ENCODE data around the gene PITPNM3.

The PITPNM3 gene

DNA sequence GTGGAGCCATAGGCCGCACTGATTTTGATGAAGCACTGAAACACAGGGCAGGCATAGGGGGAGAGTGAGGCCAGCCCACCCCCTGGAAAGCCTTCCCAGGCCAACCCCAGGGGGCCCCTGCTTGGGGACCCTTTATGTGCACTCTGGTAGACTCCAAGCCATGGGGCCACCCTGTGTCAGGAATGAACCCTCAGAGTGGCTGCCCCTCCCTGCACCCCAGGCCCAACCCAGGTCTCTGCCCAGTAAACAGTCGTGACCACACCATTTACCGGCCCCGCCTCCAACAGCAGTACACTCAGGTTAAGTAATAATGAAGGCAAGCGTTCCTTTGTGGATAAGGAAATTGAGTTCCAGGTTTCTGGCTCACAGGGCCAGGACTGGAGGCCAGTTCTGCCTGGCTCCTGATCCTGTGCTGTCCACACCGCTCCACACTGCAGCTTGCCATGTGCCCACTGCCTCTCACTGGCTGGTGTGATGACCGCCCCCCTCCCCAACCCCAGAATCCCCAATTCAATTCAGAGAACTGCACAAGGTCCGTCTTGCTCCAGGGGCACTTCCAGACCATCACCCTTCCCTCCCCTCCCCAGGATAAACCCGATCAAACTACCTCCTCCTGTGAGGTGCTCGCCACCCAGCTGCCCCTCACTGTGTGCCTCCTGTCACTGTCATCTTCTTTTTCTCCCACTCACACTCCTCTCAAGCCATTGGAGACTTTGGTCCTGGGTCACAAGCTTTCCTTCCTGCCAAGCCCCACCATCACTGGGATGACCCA is 98.5 kb downstream of the PITPNM3 start:
- Histone ChIP-seq H3F3A (ENCODE audit: low read depth) (no peaks in the 10 kb centered on the region), H3K4me2 (ENCODE audit: low read depth, low read length, poor library complexity, severe bottlenecking) (no peak overlapping the region), H3K27me3 (ENCODE audit: insufficient read depth, low read length, poor library complexity, severe bottlenecking) (no peaks in the 10 kb centered on the region), H3K9me3 (ENCODE audit: insufficient read depth, low read depth, low read length) (no peaks in the 10 kb centered on the region), H4K20me1 (ENCODE audit: insufficient read depth, low read length, poor library complexity, severe bottlenecking) (no peaks in the 10 kb centered on the region), H3K4me1 (ENCODE audit: insufficient read depth, low read length, poor library complexity, severe bottlenecking) (peaks cover 3% of the 10 kb centered on the region), H3K4me3 (ENCODE audit: low read length, poor library complexity, severe bottlenecking) (no peak overlapping the region), H3K36me3 (ENCODE audit: insufficient read depth, low read length) (no peaks in the 10 kb centered on the region), H3K79me2 (ENCODE audit: insufficient read depth, low read length) (no peaks in the 10 kb centered on the region), H2AFZ (ENCODE audit: low read length) (no peak overlapping the region), H3K9me2 (replicated peaks; ENCODE audit: low read depth, low read length) (no peaks in the 10 kb centered on the region), H3K9ac (ENCODE audit: low read depth, low read length, poor library complexity, severe bottlenecking) (no peak overlapping the region)
- TF ChIP-seq, protein P1, sequence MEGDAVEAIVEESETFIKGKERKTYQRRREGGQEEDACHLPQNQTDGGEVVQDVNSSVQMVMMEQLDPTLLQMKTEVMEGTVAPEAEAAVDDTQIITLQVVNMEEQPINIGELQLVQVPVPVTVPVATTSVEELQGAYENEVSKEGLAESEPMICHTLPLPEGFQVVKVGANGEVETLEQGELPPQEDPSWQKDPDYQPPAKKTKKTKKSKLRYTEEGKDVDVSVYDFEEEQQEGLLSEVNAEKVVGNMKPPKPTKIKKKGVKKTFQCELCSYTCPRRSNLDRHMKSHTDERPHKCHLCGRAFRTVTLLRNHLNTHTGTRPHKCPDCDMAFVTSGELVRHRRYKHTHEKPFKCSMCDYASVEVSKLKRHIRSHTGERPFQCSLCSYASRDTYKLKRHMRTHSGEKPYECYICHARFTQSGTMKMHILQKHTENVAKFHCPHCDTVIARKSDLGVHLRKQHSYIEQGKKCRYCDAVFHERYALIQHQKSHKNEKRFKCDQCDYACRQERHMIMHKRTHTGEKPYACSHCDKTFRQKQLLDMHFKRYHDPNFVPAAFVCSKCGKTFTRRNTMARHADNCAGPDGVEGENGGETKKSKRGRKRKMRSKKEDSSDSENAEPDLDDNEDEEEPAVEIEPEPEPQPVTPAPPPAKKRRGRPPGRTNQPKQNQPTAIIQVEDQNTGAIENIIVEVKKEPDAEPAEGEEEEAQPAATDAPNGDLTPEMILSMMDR (conservative IDR thresholded peaks at IDR 0.05; ENCODE audit: low read length) = no peak
- TF ChIP-seq EZH2phosphoT487 (IDR thresholded peaks at IDR 0.05; ENCODE audit: borderline replicate concordance) = no peak

DNA sequence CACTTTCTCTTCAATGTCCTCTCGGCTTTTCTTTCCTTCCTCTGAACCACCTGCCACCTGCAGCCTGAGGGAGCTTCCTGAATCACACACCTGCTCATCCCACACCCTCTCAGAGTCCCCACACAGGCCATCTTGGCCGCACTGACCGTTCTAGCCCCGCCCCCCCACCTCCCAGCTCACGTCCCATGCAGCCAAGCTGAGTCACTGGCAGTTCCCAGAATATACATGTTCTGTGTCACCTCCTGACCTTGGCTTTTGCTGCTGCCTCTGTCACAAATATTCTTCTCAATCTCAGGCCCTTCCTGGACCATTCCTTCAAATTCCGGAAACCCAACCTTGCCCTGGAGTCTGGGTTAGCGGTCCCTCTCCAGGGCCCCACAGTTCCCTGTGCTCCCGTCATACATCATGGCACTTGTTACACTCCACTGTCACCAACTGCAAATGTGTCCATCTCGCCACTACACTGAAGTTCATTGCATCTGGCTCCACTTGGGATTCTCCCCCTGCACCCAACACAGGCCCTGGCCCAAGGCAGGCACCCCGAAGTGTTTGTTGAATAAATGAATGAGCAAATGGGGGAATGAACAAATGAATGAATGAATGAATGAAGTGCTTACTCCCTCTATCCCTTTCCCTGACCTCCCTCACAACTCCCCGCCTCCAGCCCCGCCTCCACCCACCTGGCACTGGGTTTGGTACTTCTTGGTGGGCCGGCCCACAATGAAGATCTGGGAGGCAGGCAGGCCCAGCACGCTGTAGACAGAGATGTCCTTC is 99.3 kb downstream of the PITPNM3 start:
- Histone ChIP-seq H3K4me1 (ENCODE audit: insufficient read depth, low read length, poor library complexity, severe bottlenecking) (peaks cover 7% of the 10 kb centered on the region), H3K36me3 (ENCODE audit: insufficient read depth, low read length) (no peaks in the 10 kb centered on the region), H3K4me3 (ENCODE audit: low read length, poor library complexity, severe bottlenecking) (no peak overlapping the region), H3F3A (ENCODE audit: low read depth) (no peaks in the 10 kb centered on the region), H3K9ac (ENCODE audit: low read depth, low read length, poor library complexity, severe bottlenecking) (no peak overlapping the region), H3K79me2 (ENCODE audit: insufficient read depth, low read length) (no peaks in the 10 kb centered on the region), H2AFZ (ENCODE audit: low read length) (no peak overlapping the region), H3K27me3 (ENCODE audit: insufficient read depth, low read length, poor library complexity, severe bottlenecking) (no peaks in the 10 kb centered on the region), H3K9me3 (ENCODE audit: insufficient read depth, low read depth, low read length) (no peaks in the 10 kb centered on the region), H3K4me2 (ENCODE audit: low read depth, low read length, poor library complexity, severe bottlenecking) (no peak overlapping the region), H3K9me2 (replicated peaks; ENCODE audit: low read depth, low read length) (no peaks in the 10 kb centered on the region), H4K20me1 (ENCODE audit: insufficient read depth, low read length, poor library complexity, severe bottlenecking) (no peaks in the 10 kb centered on the region)
- TF ChIP-seq, protein P1 (conservative IDR thresholded peaks at IDR 0.05; ENCODE audit: low read length) = no peak
- no peak for TF ChIP-seq EZH2phosphoT487 (IDR thresholded peaks at IDR 0.05; ENCODE audit: borderline replicate concordance)

DNA sequence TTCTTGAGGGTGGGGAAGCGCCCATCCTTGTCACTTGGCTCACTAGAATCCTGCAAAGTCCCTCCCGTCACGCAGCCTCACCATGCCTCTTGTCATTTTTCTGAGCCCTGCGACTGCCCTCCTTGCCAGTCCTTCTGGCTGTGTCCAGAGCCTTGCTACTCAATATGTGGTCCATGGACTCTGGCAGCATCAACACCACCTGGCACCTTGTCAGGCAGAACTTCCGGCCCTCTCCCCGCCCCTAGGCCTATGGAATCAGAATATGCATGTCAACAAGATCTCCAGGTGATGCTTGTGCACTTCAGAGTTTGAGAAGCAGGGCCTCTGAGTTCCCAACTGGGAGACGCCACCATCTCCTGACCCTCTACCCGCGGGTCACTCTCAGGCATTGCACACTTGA is 100.0 kb downstream of the PITPNM3 start:
- H2AFZ ChIP-seq (ENCODE audit: low read length) = no peak overlapping the region
- H3K4me3 ChIP-seq (ENCODE audit: low read length, poor library complexity, severe bottlenecking) = no peak overlapping the region
- H3K9me3 ChIP-seq (ENCODE audit: insufficient read depth, low read depth, low read length) = no peaks in the 10 kb centered on the region
- H3K4me2 ChIP-seq (ENCODE audit: low read depth, low read length, poor library complexity, severe bottlenecking) = no peak overlapping the region
- no peaks in the 10 kb centered on the region for H3K79me2 ChIP-seq (ENCODE audit: insufficient read depth, low read length)
- H3K9me2 ChIP-seq (replicated peaks; ENCODE audit: low read depth, low read length) = no peaks in the 10 kb centered on the region
- TF ChIP-seq EZH2phosphoT487 (IDR thresholded peaks at IDR 0.05; ENCODE audit: borderline replicate concordance) = no peak
- TF ChIP-seq, protein P1 (conservative IDR thresholded peaks at IDR 0.05; ENCODE audit: low read length) = no peak
- H3K9ac ChIP-seq (ENCODE audit: low read depth, low read length, poor library complexity, severe bottlenecking) = no peak overlapping the region
- H3K27me3 ChIP-seq (ENCODE audit: insufficient read depth, low read length, poor library complexity, severe bottlenecking) = no peaks in the 10 kb centered on the region
- H3K4me1 ChIP-seq (ENCODE audit: insufficient read depth, low read length, poor library complexity, severe bottlenecking) = peaks cover 9% of the 10 kb centered on the region
- H4K20me1 ChIP-seq (ENCODE audit: insufficient read depth, low read length, poor library complexity, severe bottlenecking) = no peaks in the 10 kb centered on the region
- H3F3A ChIP-seq (ENCODE audit: low read depth) = no peaks in the 10 kb centered on the region
- H3K36me3 ChIP-seq (ENCODE audit: insufficient read depth, low read length) = no peaks in the 10 kb centered on the region

Data from Loucy (cell line).